ENCODE measurements around the gene CR1L. TPM values are rescaled to one million over a fixed set of nuclear protein-coding genes. Genes with fewer than 3 reads are reported as not detected.

The CR1L gene
- total and polyA plus RNA-seq, 9 of the 15 experiments (the other 6 are each of a cell fraction or from before 2014, with no cell fraction given), result 10.1 to 74.8 (median 34.3) TPM

- TF ChIP-seq TCF7L2 (IDR thresholded peaks at IDR 0.05; ENCODE audit: low read depth, low read length), result no peak
- TF ChIP-seq NUFIP1 (IDR thresholded peaks at IDR 0.05; ENCODE audit: partially characterized antibody), result no peak
- TF ChIP-seq ZHX1 (conservative IDR thresholded peaks at IDR 0.05; ENCODE audit: low read length), result no peak
- peak; percentile 31; the same call in 1 of the 2 replicates for TF ChIP-seq SMARCA4 (IDR thresholded peaks at IDR 0.05)
- TF ChIP-seq EHMT2 (IDR thresholded peaks at IDR 0.05), result peak; percentile 50; the same call in 1 of the 2 replicates
- no peak for TF ChIP-seq BMI1 (IDR thresholded peaks at IDR 0.05; ENCODE audit: low read length)
- TF ChIP-seq ZNF431 (CRISPR knock-in tag; IDR thresholded peaks at IDR 0.05), result no peak
- TF ChIP-seq MAFF (IDR thresholded peaks at IDR 0.05; ENCODE audit: low read length), result no peak
- no peak for TF ChIP-seq YY1 (IDR thresholded peaks at IDR 0.05; ENCODE audit: borderline replicate concordance in 1 of 3, control insufficient read depth in 1 of 3, extremely low read depth in 1 of 3, insufficient read depth in 3 of 3, insufficient read length in 1 of 3, insufficient replicate concordance in 2 of 3, low read depth in 1 of 3, low read length in 2 of 3)
- TF ChIP-seq DEAF1 (CRISPR knock-in tag; IDR thresholded peaks at IDR 0.05), result no peak
- TF ChIP-seq ZNF57 (CRISPR knock-in tag; IDR thresholded peaks at IDR 0.05), result no peak
- no peak for TF ChIP-seq CTCFL (IDR thresholded peaks at IDR 0.05; ENCODE audit: borderline replicate concordance, insufficient read depth, low read depth, low read length, poor library complexity, severe bottlenecking)
- peak; percentile 32; the same call in 1 of the 2 replicates for TF ChIP-seq KLF16 (IDR thresholded peaks at IDR 0.05)
- TF ChIP-seq NKRF (IDR thresholded peaks at IDR 0.05; ENCODE audit: borderline replicate concordance), result no peak
- TF ChIP-seq ARID1B (IDR thresholded peaks at IDR 0.05), result no peak
- no peak for TF ChIP-seq RBM34 (IDR thresholded peaks at IDR 0.05; ENCODE audit: borderline replicate concordance, insufficient read depth, low read length)
- TF ChIP-seq ARNT (IDR thresholded peaks at IDR 0.05), result peak in 1 of 2 experiments; percentile 74; a peak in 1 of 4 replicates
- no peak for TF ChIP-seq TRIM24 (IDR thresholded peaks at IDR 0.05)
- TF ChIP-seq TCF3 (CRISPR knock-in tag; IDR thresholded peaks at IDR 0.05), result peak; percentile 64
- no peak for TF ChIP-seq IRF2 (CRISPR knock-in tag; IDR thresholded peaks at IDR 0.05)
- TF ChIP-seq NELFE (IDR thresholded peaks at IDR 0.05; ENCODE audit: insufficient read depth, insufficient read length), result no peak
These were observed 24.9 kb upstream of the CR1L start (continued) for GRCh38 chr1:207619871-207620542.

Data from K562 (cell line).